ENCODE results near the gene DNAJA3. TPM values are rescaled to one million over a fixed set of nuclear protein-coding genes. Genes with fewer than 3 reads are reported as not detected.
A peak's percentile ranks its signal among the peaks of the same experiment; 100 is the strongest.

Gene DNAJA3
- polyA plus RNA-seq, 1 experiment, result 32.1 TPM

GRCh38 chr16:4455951-4456350, 30.3 kb downstream of the DNAJA3 start:
- ChIA-PET POLR2A (no interaction called here), CTCF (interaction anchor here (0.8 kb wide), 1 partner anchor 53 kb away, joined by 4 read pairs; no protein-coding TSS in a partner anchor)
- peak overlapping the region; percentile 11 for H3K27ac ChIP-seq (ENCODE audit: low read depth, low read length)
- H3K4me3 ChIP-seq (ENCODE audit: low read depth, low read length), result no peak overlapping the region
- DNase-seq (ENCODE audit: low read depth, low spot score), result no peak
- no peaks in the 10 kb centered on the region for H3K9me3 ChIP-seq (ENCODE audit: control insufficient read depth, insufficient read depth, low read length)
- no peaks in the 10 kb centered on the region for H3K27me3 ChIP-seq (ENCODE audit: control insufficient read depth, insufficient read depth, low read length)
- TF ChIP-seq, protein P1, sequence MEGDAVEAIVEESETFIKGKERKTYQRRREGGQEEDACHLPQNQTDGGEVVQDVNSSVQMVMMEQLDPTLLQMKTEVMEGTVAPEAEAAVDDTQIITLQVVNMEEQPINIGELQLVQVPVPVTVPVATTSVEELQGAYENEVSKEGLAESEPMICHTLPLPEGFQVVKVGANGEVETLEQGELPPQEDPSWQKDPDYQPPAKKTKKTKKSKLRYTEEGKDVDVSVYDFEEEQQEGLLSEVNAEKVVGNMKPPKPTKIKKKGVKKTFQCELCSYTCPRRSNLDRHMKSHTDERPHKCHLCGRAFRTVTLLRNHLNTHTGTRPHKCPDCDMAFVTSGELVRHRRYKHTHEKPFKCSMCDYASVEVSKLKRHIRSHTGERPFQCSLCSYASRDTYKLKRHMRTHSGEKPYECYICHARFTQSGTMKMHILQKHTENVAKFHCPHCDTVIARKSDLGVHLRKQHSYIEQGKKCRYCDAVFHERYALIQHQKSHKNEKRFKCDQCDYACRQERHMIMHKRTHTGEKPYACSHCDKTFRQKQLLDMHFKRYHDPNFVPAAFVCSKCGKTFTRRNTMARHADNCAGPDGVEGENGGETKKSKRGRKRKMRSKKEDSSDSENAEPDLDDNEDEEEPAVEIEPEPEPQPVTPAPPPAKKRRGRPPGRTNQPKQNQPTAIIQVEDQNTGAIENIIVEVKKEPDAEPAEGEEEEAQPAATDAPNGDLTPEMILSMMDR (IDR thresholded peaks at IDR 0.05; ENCODE audit: low read depth, low read length), result no peak

- no peak for DNase-seq (ENCODE audit: low read depth, low spot score)
- ChIA-PET POLR2A (no interaction called here), CTCF (no interaction called here)
- TF ChIP-seq, protein P1 (IDR thresholded peaks at IDR 0.05; ENCODE audit: low read depth, low read length), result no peak
- Histone ChIP-seq H3K9me3 (ENCODE audit: control insufficient read depth, insufficient read depth, low read length) (no peaks in the 10 kb centered on the region; the same call in 1 of the 2 replicates), H3K27me3 (ENCODE audit: control insufficient read depth, insufficient read depth, low read length) (no peaks in the 10 kb centered on the region), H3K4me3 (ENCODE audit: low read depth, low read length) (no peak overlapping the region), H3K27ac (ENCODE audit: low read depth, low read length) (no peak overlapping the region)
These were observed 35.2 kb downstream of the DNAJA3 start for GRCh38 chr16:4460936-4461249.

GRCh38 chr16:4461250-4462085, 35.8 kb downstream of the DNAJA3 start:
- no peak overlapping the region for H3K4me3 ChIP-seq (ENCODE audit: low read depth, low read length)
- ChIA-PET POLR2A (no interaction called here), CTCF (interaction anchor here (1.3 kb wide), 1 partner anchor 34 kb away, joined by 3 read pairs; no protein-coding TSS in a partner anchor)
- no peak for DNase-seq (ENCODE audit: low read depth, low spot score)
- H3K9me3 ChIP-seq (ENCODE audit: control insufficient read depth, insufficient read depth, low read length), result no peaks in the 10 kb centered on the region; the same call in 1 of the 2 replicates
- H3K27me3 ChIP-seq (ENCODE audit: control insufficient read depth, insufficient read depth, low read length), result no peaks in the 10 kb centered on the region
- no peak overlapping the region for H3K27ac ChIP-seq (ENCODE audit: low read depth, low read length)
- TF ChIP-seq, protein P1 (IDR thresholded peaks at IDR 0.05; ENCODE audit: low read depth, low read length), result no peak

- DNase-seq (ENCODE audit: low read depth, low spot score), result no peak
- TF ChIP-seq, protein P1 (IDR thresholded peaks at IDR 0.05; ENCODE audit: low read depth, low read length), result no peak
- Histone ChIP-seq H3K27me3 (ENCODE audit: control insufficient read depth, insufficient read depth, low read length) (no peaks in the 10 kb centered on the region), H3K4me3 (ENCODE audit: low read depth, low read length) (no peak overlapping the region), H3K27ac (ENCODE audit: low read depth, low read length) (peak overlapping the region; percentile 75), H3K9me3 (ENCODE audit: control insufficient read depth, insufficient read depth, low read length) (no peaks in the 10 kb centered on the region; the same call in 1 of the 2 replicates)
- ChIA-PET CTCF (interaction anchor here (1.2 kb wide), 1 partner anchor 87 kb away, joined by 3 read pairs; no protein-coding TSS in a partner anchor), POLR2A (interaction anchor here (0.6 to 1.2 kb wide), 2 partner anchors 11 to 21 kb away, joined by 3 to 7 read pairs; partner anchors contain the start of gene NMRAL1)
These were observed 38.0 kb downstream of the DNAJA3 start for GRCh38 chr16:4463522-4464163.
